Stimulated activated naive CD8-positive, alpha-beta T cell treated with anti-CD3 and anti-CD28 coated beads, Interleukin-15, Interleukin-2, amounts not matched to agents 100 ng/mL and 50 ng/mL, for 24 hours (primary cell): ENCODE data around the gene PLCL1.

Experiments
- H3K27ac Mint-ChIP-seq: one replicate; pipeline ENCODE4 v1.8.0; 2021; ENCODE audit warnings: mild to moderate bottlenecking, mixed read lengths
- H3K27me3 Mint-ChIP-seq: one replicate; pipeline ENCODE4 v1.8.0; 2021; ENCODE audit warnings: mixed read lengths
- H3K36me3 Mint-ChIP-seq: one replicate; pipeline ENCODE4 v1.8.0; 2021; ENCODE audit warnings: low read depth, mixed read lengths
- H3K4me1 Mint-ChIP-seq: one replicate; pipeline ENCODE4 v1.8.0; 2021; ENCODE audit warnings: low read depth, mixed read lengths
- H3K4me3 Mint-ChIP-seq: one replicate; pipeline ENCODE4 v1.8.0; 2021; ENCODE audit warnings: mild to moderate bottlenecking, mixed read lengths
- H3K9me3 Mint-ChIP-seq: one replicate; pipeline ENCODE4 v1.8.0; 2021; ENCODE audit warnings: mixed read lengths

The PLCL1 gene

GRCh38 chr2:197804049-197804757 lies at the start of gene PLCL1:
TSS of gene PLCL1 (plus strand) at chr2:197804593.
- Mint-ChIP-seq H3K27me3 (peaks cover 17% of the 10 kb centered on the region), H3K27ac (peak within 1 kb of the TSS; percentile 58), H3K4me3 (peak within 1 kb of the TSS; percentile 90), H3K9me3 (no peaks in the 10 kb centered on the region), H3K36me3 (no peaks in the 10 kb centered on the region), H3K4me1 (peaks cover 44% of the 10 kb centered on the region)

- H3K27ac Mint-ChIP-seq = no peak overlapping the region
- no peaks in the 10 kb centered on the region for H3K4me1 Mint-ChIP-seq
- H3K9me3 Mint-ChIP-seq = peaks cover 6% of the 10 kb centered on the region
- H3K4me3 Mint-ChIP-seq = no peak overlapping the region
- no peaks in the 10 kb centered on the region for H3K36me3 Mint-ChIP-seq
- peaks cover 10% of the 10 kb centered on the region for H3K27me3 Mint-ChIP-seq
These were observed 45.4 kb upstream of the PLCL1 start for GRCh38 chr2:197759013-197759412.

- Mint-ChIP-seq H3K4me1 (no peaks in the 10 kb centered on the region), H3K9me3 (peaks cover 6% of the 10 kb centered on the region), H3K36me3 (no peaks in the 10 kb centered on the region), H3K27me3 (peaks cover 10% of the 10 kb centered on the region), H3K27ac (no peak overlapping the region), H3K4me3 (no peak overlapping the region)
These were observed 44.6 kb upstream of the PLCL1 start for GRCh38 chr2:197759625-197760292.

DNA sequence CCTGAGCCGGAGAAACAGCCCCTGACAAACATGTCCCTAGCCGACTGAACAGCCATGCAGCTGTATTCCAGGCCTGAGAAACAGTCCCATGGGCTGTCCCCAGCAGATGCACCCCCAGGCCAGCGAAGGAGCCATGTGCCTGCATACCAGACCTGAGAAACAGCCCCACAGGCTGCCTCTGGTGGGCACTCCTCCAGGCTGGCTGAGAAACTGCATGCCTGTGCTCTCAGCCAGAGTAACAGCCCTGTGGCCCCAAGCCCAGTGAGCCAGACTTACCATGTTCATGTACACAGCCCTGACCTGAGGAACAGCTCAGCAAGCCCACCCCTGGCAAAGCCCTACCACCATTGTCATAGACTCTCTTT lies 44.1 kb upstream of the PLCL1 start:
- peaks cover 10% of the 10 kb centered on the region for H3K27me3 Mint-ChIP-seq

DNA sequence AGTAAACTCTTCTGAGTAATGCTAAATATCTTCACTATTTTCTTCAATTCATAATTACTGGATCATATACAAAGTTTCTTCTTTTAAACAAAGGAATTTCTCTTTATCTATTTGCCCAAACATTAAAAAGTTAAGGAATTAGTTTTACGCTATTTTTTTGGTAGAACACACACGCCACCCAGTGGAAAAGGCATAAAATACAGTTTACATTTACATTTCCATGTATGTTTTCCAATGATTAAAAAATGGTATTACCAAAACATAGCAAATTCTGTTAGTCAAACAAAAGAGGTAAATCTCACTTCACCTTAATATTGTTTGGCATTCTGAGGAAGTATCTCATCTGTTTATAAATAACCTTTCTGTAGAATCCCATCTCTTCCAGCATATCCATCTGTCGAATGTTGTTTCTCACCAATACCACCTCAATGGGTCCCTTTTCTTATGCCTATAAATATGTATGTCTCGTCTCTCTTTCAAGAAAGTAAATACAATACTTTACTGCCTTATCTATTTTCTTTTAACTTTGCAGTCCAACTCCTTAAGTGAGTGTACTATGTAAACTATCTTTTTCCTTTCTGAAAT lies 26.5 kb upstream of the PLCL1 start:
- Mint-ChIP-seq H3K36me3 (no peaks in the 10 kb centered on the region), H3K4me1 (no peaks in the 10 kb centered on the region), H3K4me3 (no peak overlapping the region), H3K27me3 (no peaks in the 10 kb centered on the region), H3K9me3 (no peaks in the 10 kb centered on the region), H3K27ac (no peak overlapping the region)

More for the DNA sequence above, 44.1 kb upstream of the PLCL1 start:
- Mint-ChIP-seq H3K4me1 (no peaks in the 10 kb centered on the region), H3K4me3 (no peak overlapping the region), H3K9me3 (peaks cover 6% of the 10 kb centered on the region), H3K36me3 (no peaks in the 10 kb centered on the region), H3K27ac (no peak overlapping the region)

DNA sequence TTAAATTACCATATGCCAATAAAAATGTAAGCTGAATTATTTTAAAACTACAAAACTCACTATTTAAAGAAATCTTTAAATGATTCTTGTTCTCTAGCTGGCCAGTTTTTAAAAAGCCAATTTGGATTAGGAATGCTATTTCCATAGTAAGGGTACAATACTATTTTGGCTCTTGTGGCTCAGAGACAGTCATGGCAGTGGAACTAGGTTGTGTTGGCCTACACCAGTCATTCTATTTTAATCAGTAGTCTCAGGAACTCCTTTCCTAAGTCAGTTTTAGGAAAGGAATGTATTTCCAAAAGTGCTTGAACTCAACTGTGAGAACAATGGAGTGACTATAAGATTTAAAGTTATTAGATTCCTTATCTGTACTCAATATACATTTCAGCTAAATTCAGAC lies 25.1 kb upstream of the PLCL1 start:
- no peaks in the 10 kb centered on the region for H3K36me3 Mint-ChIP-seq
- no peak overlapping the region for H3K4me3 Mint-ChIP-seq
- peaks cover 4% of the 10 kb centered on the region for H3K27me3 Mint-ChIP-seq
- no peaks in the 10 kb centered on the region for H3K9me3 Mint-ChIP-seq
- H3K4me1 Mint-ChIP-seq = no peaks in the 10 kb centered on the region
- no peak overlapping the region for H3K27ac Mint-ChIP-seq

- Mint-ChIP-seq H3K27me3 (peaks cover 8% of the 10 kb centered on the region), H3K4me1 (no peaks in the 10 kb centered on the region), H3K9me3 (no peaks in the 10 kb centered on the region), H3K27ac (no peak overlapping the region), H3K4me3 (no peak overlapping the region), H3K36me3 (no peaks in the 10 kb centered on the region)
These were observed 22.3 kb upstream of the PLCL1 start for GRCh38 chr2:197782126-197782525.

DNA sequence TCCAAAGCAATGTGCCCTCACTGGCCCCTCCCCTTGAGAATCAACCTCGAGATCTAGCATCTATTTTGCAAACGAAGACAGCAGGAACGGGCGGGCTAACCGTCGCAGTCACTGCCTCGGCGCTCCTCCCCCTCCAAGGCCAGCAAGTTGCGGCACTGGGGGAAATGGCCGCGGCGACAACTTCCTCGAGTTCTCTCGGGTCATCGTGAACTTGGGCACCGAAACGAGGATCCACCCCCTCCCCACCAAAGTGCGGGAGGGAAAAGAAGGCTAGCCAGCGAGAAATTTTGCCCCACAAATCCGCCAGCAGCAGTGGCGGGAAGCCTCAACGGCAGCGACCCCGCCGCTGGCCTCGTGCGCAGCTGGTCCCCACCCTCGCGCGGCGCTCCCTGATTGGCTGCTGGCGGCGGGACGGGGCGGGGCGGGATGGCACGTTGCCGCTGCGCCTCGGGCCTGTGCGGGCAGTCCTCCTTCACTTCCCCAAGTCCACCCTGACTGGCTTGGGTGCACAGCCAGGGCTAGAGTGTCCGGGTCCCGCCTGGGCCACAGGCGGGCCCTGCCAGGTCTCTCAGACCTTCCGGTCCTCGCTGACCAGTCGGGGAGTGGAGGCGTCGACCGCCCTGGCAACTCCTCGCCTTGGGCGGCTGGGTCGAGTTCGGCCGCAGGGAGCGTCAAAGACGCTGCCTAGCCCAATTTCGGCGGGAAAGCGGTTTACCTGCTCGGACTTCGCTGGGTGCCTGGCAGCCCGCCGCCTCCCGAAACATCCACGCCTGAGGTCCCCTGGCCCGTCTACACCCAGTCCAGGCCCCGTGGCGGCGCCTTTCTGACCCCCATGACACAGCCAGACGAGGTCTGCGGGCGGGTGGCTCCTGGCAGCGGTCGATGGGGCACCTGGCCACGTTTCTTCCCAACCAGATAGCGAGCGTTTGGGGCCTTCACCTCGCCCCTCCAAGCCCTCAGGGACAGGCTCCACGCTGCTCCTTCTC lies 19.1 kb upstream of the PLCL1 start, which contains the start of gene BOLL:
Gene BOLL, minus strand, starts transcription at position 364 of the 986 bp plus-strand sequence. CDS start 3,469 bp downstream, outside the sequence.
- Mint-ChIP-seq H3K4me3 (peak within 1 kb of the TSS; percentile 67), H3K36me3 (no peaks in the 10 kb centered on the region), H3K9me3 (no peaks in the 10 kb centered on the region), H3K27ac (peak within 1 kb of the TSS; percentile 14), H3K27me3 (peaks cover 32% of the 10 kb centered on the region), H3K4me1 (no peaks in the 10 kb centered on the region)

GRCh38 chr2:197786010-197786877 lies 18.1 kb upstream of the PLCL1 start:
- H3K27me3 Mint-ChIP-seq = peaks cover 32% of the 10 kb centered on the region
- H3K4me3 Mint-ChIP-seq = peak overlapping the region; percentile 67
- H3K4me1 Mint-ChIP-seq = no peaks in the 10 kb centered on the region
- H3K36me3 Mint-ChIP-seq = no peaks in the 10 kb centered on the region
- H3K9me3 Mint-ChIP-seq = no peaks in the 10 kb centered on the region
- H3K27ac Mint-ChIP-seq = peak overlapping the region; percentile 14

GRCh38 chr2:197793456-197793855 lies 10.9 kb upstream of the PLCL1 start:
- H3K27ac Mint-ChIP-seq = no peak overlapping the region
- no peaks in the 10 kb centered on the region for H3K9me3 Mint-ChIP-seq
- peaks cover 14% of the 10 kb centered on the region for H3K4me1 Mint-ChIP-seq
- no peak overlapping the region for H3K4me3 Mint-ChIP-seq
- no peaks in the 10 kb centered on the region for H3K36me3 Mint-ChIP-seq
- H3K27me3 Mint-ChIP-seq = peaks cover 47% of the 10 kb centered on the region

GRCh38 chr2:197795277-197795676 lies 9.1 kb upstream of the PLCL1 start:
- no peak overlapping the region for H3K27ac Mint-ChIP-seq
- H3K4me3 Mint-ChIP-seq = no peak overlapping the region
- no peaks in the 10 kb centered on the region for H3K36me3 Mint-ChIP-seq
- H3K4me1 Mint-ChIP-seq = peaks cover 14% of the 10 kb centered on the region
- H3K9me3 Mint-ChIP-seq = no peaks in the 10 kb centered on the region
- peaks cover 36% of the 10 kb centered on the region for H3K27me3 Mint-ChIP-seq

GRCh38 chr2:197798187-197798586 lies 6.2 kb upstream of the PLCL1 start:
- Mint-ChIP-seq H3K27ac (no peak overlapping the region), H3K27me3 (peaks cover 34% of the 10 kb centered on the region), H3K4me3 (no peak overlapping the region), H3K36me3 (no peaks in the 10 kb centered on the region), H3K9me3 (no peaks in the 10 kb centered on the region), H3K4me1 (peaks cover 18% of the 10 kb centered on the region)

DNA sequence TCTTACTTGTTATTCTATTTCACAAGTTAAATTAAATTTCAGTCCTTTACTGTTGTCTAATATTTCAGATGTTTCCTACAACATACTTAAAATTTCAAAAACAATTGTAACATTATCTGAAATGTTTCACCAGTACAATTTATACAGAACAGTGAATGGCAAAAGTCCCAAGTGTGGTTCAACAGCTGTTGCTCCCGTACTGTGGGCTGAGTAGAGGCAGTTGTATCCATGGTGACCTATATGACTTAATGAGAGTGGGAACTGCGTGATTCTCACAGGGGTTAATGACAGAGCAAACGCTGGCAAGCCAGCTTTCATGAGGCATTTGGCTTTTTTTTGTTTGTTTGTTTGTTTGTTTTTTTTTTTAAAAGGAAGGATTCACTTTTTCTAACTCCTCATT lies 5.3 kb upstream of the PLCL1 start:
- Mint-ChIP-seq H3K36me3 (no peaks in the 10 kb centered on the region), H3K9me3 (no peaks in the 10 kb centered on the region), H3K27ac (no peak overlapping the region), H3K4me3 (no peak overlapping the region), H3K27me3 (peaks cover 26% of the 10 kb centered on the region), H3K4me1 (peaks cover 23% of the 10 kb centered on the region)

GRCh38 chr2:197800091-197800490 lies 4.3 kb upstream of the PLCL1 start:
- Mint-ChIP-seq H3K4me1 (peaks cover 20% of the 10 kb centered on the region), H3K4me3 (no peak overlapping the region), H3K27me3 (peaks cover 20% of the 10 kb centered on the region), H3K9me3 (no peaks in the 10 kb centered on the region), H3K27ac (no peak overlapping the region), H3K36me3 (no peaks in the 10 kb centered on the region)
